HFF-Myc (cell line): ENCODE results near the gene BRSK1.
A peak's percentile ranks its signal among the peaks of the same experiment; 100 is the strongest.

ENCODE experiments used
- DNase-seq: peaks from one replicate; pipeline ENCODE4 v3.0.0-alpha.2; 2011; ENCODE audit warnings: low read depth; ENCODE audit errors: extremely low read depth
- H3K4me3 ChIP-seq: replicated peaks from 2 replicates; pipeline ENCODE4 v1.5.1; 2011; ENCODE audit warnings: low read depth, mild to moderate bottlenecking, control low read depth, low read length
- CTCF ChIP-seq: IDR thresholded peaks from 2 replicates; pipeline ENCODE4 v1.5.1; 2012; ENCODE audit warnings: mild to moderate bottlenecking, low read depth, low read length, control low read depth; ENCODE audit errors: missing control alignments

BRSK1 gene

GRCh38 chr19:55259540-55260210 is 24.1 kb upstream of the BRSK1 start:
- TF ChIP-seq CTCF: no peak
- no peak for DNase-seq
- peak overlapping the region; percentile 87 for H3K4me3 ChIP-seq

- no peak overlapping the region for H3K4me3 ChIP-seq
- no peak for DNase-seq
- TF ChIP-seq CTCF: no peak
Observed at GRCh38 chr19:55261671-55262126, 22.1 kb upstream of the BRSK1 start.

GRCh38 chr19:55262359-55262758 is 21.4 kb upstream of the BRSK1 start:
- TF ChIP-seq CTCF: no peak
- H3K4me3 ChIP-seq: no peak overlapping the region
- DNase-seq: no peak

GRCh38 chr19:55264531-55264930 is 19.3 kb upstream of the BRSK1 start:
- no peak for DNase-seq

GRCh38 chr19:55265173-55265572 is 18.6 kb upstream of the BRSK1 start:
- TF ChIP-seq CTCF: no peak
- H3K4me3 ChIP-seq: no peak overlapping the region
- no peak for DNase-seq

More at GRCh38 chr19:55264531-55264930, 19.3 kb upstream of the BRSK1 start:
- no peak for TF ChIP-seq CTCF
- no peak overlapping the region for H3K4me3 ChIP-seq

GRCh38 chr19:55265723-55266386 is 17.9 kb upstream of the BRSK1 start:
- no peak for DNase-seq

More at GRCh38 chr19:55265723-55266386, 17.9 kb upstream of the BRSK1 start:
- no peak for TF ChIP-seq CTCF
- no peak overlapping the region for H3K4me3 ChIP-seq
